KOPT-K1 (cell line): ENCODE measurements around the gene LPIN1.

Source experiments
- H3K27ac ChIP-seq: fragments of 200-600 bp; sonication (generic); 2 replicates; pipeline ENCODE4 v1.5.1; 2016; ENCODE audit warnings: antibody characterized with exemption, mild to moderate bottlenecking, low read depth, low read length; ENCODE audit not compliant: poor library complexity, severe bottlenecking
- H3K36me3 ChIP-seq: fragments of 200-600 bp; sonication (generic); 2 replicates; pipeline ENCODE4 v1.5.1; 2017; ENCODE audit warnings: antibody characterized with exemption, mild to moderate bottlenecking, low read length, moderate library complexity; ENCODE audit not compliant: insufficient read depth
- H3K9me3 ChIP-seq: fragments of 200-600 bp; sonication (generic); 2 replicates; pipeline ENCODE4 v1.5.1; 2017; ENCODE audit warnings: antibody characterized with exemption, low read length, mild to moderate bottlenecking; ENCODE audit not compliant: insufficient read depth, poor library complexity, severe bottlenecking

LPIN1 gene

DNA sequence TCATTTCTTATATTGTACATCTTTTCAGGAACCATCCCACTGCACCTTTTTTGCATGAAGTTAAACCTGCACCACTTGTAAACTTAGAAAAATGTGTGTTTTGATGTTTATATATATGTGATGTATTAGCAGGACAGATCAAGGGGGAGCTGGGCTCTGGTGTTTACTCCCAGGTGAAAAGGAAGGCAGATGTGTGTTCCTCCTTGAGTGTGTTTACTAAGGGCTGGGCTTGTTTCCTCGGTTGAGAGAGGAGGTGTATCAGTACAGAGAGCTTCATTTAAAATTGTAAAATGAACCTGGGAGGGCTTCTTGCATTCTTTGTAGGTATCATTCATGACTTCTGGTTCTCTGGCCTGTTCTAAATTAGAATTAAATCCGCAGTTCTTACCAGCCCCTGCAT, 14.8 kb downstream of the LPIN1 start:
- no peak overlapping the region for H3K27ac ChIP-seq
- H3K9me3 ChIP-seq: peaks cover 14% of the 10 kb centered on the region
- H3K36me3 ChIP-seq: peaks cover 45% of the 10 kb centered on the region

DNA sequence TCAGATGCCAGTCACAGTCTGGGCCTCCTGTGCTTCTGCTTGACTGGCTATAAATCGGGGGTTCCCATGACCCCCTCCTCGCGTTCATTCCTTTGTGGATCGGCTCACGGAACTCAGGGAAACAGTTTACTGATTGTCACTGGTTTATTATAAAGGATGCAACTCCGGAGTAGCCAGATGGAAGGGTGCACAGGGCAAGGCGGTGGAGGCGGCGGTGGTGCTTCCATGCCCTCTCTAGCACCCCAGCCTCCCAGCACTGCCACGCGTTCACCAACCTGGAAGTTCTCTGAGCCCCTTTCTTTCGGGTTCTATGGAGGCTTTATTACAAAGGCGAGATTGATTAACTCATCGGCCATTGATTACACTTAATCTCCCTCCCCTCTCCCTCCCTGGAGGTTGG, 15.6 kb downstream of the LPIN1 start:
- H3K9me3 ChIP-seq: peaks cover 14% of the 10 kb centered on the region
- H3K36me3 ChIP-seq: peaks cover 53% of the 10 kb centered on the region
- H3K27ac ChIP-seq: no peak overlapping the region

DNA sequence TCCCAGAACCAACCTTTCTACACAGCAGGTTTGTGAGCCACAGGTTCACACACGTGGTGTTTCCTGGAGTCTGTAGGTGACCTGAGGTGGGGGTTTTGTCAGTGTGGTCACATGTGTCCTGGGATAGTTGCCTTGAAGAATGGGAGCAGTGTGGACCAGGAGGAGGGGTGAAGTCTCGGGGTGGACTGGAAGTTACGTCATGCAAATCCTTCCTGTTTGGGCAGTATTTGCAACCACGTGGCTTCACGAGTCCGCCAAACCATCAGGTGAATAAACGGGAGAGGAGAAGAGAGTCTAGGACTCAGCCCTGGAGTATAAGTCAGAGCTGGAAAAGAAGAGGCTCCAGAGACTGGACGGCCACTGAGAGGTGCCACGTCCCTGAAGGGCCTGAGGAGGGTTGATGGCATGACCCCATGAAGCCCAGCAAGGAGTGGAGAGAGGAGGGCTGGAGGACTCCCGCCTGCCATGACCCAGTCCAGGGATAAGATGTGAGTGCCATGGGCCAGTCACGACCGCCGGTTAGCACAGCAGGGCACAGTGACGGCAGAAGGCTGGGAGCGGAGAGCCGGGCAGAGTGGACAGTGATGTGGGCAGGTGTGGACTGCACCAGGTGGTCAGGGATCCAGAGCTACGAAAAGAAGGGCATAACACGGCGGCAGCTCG, 16.5 kb downstream of the LPIN1 start:
- Histone ChIP-seq H3K27ac (no peak overlapping the region), H3K36me3 (peaks cover 62% of the 10 kb centered on the region), H3K9me3 (peaks cover 13% of the 10 kb centered on the region)

DNA sequence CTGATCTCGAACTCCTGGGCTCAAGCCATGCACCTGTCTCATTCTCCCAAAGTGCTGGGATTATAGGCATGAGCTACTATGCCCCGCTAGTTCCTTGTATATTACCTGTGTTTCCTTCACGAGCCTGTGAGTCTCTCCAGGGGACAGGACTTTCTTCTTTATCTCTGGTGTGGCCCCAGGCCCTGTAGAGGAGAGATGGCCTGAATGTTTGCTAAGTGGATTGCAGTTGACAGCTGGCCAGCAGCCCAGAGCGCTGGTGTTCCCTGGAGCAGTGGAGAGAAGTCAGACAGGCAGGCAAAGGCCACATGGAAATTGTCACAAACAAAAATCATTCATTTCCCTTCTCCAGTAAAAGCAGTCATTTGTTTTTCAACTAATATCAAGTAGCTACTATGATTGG, 17.9 kb downstream of the LPIN1 start:
- Histone ChIP-seq H3K36me3 (peaks cover 67% of the 10 kb centered on the region), H3K27ac (no peak overlapping the region)

DNA sequence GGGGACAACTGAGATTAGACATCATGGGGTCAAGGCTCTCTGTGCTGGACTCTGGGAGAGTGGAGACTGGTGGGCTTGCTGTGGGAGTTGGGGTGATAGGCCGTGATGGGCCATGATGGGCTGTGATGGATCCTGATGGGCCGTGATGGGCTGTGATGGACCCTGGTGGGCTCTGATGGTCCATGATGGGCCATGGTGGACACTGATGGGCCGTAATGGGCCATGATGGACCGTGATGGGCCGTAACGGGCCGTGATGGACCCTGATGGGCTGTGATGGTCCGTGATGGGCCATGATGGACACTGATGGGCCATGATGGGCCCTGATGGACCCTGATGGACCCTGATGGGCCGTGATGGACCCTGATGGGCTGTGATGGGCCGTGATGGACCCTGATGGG, 18.5 kb downstream of the LPIN1 start:
- Histone ChIP-seq H3K36me3 (peaks cover 73% of the 10 kb centered on the region), H3K27ac (no peak overlapping the region)

More for the DNA sequence above, 17.9 kb downstream of the LPIN1 start:
- no peaks in the 10 kb centered on the region for H3K9me3 ChIP-seq

DNA sequence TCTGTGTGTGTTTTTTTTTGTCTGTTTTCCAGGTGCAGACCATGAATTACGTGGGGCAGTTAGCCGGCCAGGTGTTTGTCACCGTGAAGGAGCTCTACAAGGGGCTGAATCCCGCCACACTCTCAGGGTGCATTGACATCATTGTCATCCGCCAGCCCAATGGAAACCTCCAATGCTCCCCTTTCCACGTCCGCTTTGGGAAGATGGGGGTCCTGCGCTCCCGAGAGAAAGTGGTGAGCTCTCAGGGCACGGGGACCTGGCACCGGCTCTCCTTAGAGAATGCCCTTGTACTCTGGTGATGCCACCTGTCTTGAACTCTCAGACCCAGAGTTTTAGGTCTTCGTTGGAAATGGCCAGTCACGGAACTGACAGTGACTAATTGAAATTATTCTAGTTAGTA, 19.1 kb downstream of the LPIN1 start:
- no peak overlapping the region for H3K27ac ChIP-seq
- peaks cover 79% of the 10 kb centered on the region for H3K36me3 ChIP-seq
- H3K9me3 ChIP-seq: no peaks in the 10 kb centered on the region

More for the DNA sequence above, 18.5 kb downstream of the LPIN1 start:
- H3K9me3 ChIP-seq: no peaks in the 10 kb centered on the region

DNA sequence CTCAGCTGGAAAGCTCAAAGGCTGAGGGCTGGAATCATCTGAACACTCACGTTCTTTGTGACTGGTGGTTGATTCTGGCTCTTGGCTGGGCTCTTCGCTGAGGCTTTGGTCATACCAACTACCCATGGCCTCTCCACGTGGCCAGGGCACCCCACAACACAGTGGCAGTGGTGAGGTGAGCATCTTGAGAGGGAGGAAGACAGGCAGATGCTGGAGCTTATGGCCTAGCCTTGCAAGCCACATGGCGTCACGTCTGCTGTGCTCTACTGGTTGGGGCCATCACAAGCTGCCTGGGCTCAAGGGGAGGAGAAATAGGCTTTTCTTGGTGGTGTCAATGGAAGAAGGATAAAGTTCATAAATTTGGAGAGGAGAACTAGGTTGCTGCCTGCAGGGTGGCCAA, 19.6 kb downstream of the LPIN1 start:
- H3K27ac ChIP-seq: no peak overlapping the region
- H3K36me3 ChIP-seq: peaks cover 84% of the 10 kb centered on the region

DNA sequence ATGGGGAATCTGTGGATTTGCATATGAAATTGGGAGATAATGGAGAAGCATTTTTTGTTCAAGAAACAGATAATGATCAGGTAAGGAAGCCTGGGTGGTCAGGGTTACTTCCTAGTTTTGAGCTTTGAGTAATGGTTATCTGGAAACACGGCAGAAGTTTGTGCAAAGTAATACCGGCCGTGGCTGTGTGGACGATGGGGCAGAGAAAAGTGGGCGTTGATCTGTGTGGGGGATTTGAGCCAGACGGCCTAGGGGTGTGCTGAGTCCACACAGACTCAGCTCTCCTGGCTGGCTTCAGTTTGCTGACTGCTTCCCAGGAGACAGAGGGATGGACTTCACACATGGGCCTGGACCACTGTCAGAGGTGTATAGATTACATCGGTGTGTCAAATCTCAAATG, 21.3 kb downstream of the LPIN1 start:
- Histone ChIP-seq H3K36me3 (peaks cover 98% of the 10 kb centered on the region), H3K27ac (no peak overlapping the region), H3K9me3 (no peaks in the 10 kb centered on the region)

More for the DNA sequence above, 19.6 kb downstream of the LPIN1 start:
- H3K9me3 ChIP-seq: no peaks in the 10 kb centered on the region

DNA sequence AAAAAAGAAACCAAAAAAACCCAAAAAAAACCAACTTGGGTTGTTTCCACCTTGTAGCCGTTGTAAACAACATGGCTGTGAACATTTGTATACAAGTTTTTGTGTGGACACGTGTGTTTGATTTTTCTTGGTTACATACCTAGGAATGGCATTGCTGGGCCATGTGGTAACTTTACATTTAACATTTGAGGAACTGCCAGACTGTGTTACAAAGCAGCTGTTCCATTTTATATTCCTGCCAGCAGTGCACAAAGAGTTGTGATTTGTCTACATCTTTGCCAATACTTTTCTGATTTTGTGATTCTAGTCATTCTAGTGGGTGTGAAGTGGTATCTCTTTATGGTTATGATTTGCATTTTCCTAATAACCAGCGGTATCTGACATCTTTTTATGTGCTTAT, 22.5 kb downstream of the LPIN1 start:
- H3K36me3 ChIP-seq: peaks cover 100% of the 10 kb centered on the region
- H3K9me3 ChIP-seq: no peaks in the 10 kb centered on the region
- H3K27ac ChIP-seq: no peak overlapping the region

DNA sequence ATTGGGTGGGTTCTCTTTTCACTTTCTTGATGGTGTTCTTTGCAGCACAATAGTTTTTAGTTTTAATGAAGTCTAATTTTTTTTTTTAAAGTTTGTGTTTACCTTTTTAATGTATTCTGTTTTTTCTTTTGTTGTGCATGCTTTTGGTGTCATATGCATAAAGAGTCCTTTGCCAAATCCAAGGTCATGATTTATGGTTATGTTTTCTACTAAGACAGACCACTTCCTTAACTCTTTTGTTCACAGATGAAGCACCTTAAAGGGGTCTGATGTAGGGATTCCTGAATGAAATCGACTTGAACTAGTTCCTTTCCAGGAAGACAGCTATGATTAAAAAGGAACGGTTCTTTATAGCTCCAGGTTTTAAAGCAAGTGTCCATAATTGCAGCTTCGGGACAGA, 23.1 kb downstream of the LPIN1 start:
- Histone ChIP-seq H3K9me3 (no peaks in the 10 kb centered on the region), H3K36me3 (peaks cover 100% of the 10 kb centered on the region), H3K27ac (no peak overlapping the region)

DNA sequence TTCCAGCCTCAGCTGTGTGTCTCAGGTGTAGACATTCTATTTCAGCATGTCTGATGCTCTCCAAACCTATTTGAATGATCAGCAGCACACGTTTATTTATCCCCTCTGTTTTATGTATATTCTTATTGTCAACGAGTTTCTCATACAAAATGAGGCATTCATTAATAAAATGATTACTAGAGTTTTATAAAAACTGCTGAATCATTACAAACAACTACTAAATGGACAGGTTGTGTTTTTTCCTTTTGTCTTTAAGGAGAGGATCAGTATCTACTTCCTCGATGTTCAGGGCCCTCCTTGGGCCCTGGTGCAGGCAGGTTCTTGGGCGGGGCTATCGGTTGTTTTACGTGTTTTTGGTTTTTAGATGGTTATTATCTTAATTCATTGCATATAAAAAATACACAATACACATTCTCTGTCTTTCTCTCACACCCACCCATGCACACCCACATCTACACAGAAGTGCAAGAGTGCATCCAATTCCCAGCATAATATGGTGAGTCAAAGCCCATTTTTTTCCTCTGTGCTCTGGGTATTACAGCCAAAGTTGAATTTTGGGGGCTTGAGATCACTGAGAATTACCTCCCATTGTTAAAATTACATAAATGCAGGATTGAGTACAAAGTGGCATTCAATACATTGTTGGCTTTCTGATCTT, 24.2 kb downstream of the LPIN1 start:
- Histone ChIP-seq H3K27ac (no peak overlapping the region), H3K36me3 (peaks cover 97% of the 10 kb centered on the region), H3K9me3 (no peaks in the 10 kb centered on the region)

DNA sequence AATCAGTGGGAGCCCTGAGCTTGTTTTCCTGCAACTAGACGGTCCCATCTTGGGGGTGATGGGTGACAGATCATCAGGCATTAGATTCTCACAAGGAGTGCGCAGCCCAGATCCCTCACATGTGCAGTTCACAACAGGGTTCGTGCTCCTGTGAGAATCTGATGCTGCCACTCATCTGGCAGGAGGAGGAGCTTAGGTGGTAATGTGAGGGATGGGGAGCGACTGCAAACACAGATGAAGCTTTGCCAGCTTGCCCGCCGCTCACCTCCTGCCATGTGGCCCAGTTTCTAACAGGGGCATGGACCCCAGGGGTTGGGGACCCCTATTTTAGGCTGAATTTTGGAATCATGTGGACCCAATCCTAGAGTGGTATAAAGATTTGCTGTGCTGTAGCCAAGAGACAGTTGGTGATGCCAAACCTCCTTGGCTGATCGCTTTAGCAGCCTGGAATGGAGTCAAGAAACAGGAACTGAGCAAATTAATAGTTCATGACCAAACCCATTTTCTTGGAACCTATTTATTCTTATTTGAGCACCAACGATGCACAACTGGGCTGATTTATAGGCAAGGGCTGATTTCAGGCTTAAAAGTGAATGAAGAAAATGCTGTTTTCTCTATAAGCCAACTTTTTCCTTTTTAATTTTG, 25.7 kb downstream of the LPIN1 start:
- H3K36me3 ChIP-seq: peaks cover 92% of the 10 kb centered on the region
- no peak overlapping the region for H3K27ac ChIP-seq
- H3K9me3 ChIP-seq: no peaks in the 10 kb centered on the region

DNA sequence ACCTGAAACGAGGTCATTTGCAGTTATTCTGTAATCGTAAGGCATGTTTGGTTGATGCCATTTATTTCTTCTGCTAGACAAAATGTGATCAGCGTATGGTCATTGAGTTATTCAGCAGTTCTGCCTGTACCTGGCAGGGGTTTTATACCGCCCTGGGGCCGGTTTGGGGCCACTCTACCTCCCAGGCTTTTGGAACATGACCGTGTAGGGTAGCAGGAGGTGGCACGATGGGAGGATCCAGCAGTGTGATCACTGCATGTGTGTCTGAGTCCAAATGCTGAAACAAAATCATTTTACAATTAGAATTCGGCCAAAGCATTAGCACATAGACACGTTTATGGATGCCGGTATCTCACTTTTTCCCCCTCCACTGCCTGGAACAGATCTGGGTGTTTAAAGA, 26.7 kb downstream of the LPIN1 start:
- Histone ChIP-seq H3K27ac (no peak overlapping the region), H3K9me3 (no peaks in the 10 kb centered on the region), H3K36me3 (peaks cover 92% of the 10 kb centered on the region)

DNA sequence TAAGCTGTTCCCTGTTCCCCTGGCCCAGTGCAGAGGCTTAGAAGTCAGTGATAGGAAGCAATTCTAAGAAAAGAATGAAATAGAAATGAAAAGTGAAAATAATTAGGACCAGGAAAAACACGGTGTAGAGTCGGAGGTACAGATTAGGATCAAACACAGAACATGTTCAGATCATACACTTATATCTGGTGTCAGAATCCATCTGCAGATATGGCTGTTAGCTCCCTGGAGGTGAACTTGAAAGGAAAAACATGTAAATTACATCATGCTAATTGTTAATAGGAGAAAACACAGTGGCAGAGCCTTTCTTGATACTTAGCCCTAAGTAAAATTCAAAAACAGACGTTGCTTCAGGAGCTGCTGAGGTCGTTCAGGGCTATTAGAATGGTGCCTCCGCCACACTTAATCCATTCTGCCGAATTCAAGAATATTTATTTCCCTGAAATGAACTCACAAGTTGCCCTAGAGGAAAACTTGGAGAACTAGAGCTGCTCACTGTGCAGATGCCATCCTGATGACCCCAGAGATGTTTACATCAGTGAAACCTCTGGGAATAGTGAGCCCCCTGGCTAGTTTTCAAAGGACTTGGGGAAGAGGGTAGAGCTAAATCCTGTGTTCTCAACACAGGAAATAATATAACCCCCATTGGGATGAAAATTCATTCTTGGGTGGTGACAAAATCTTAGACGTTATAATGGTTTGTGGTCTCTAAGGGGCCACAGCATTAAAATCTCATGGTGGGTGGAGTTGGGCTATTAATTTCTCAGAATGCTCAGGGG, 27.5 kb downstream of the LPIN1 start:
- no peaks in the 10 kb centered on the region for H3K9me3 ChIP-seq
- peaks cover 85% of the 10 kb centered on the region for H3K36me3 ChIP-seq
- H3K27ac ChIP-seq: peak overlapping the region; percentile 89

DNA sequence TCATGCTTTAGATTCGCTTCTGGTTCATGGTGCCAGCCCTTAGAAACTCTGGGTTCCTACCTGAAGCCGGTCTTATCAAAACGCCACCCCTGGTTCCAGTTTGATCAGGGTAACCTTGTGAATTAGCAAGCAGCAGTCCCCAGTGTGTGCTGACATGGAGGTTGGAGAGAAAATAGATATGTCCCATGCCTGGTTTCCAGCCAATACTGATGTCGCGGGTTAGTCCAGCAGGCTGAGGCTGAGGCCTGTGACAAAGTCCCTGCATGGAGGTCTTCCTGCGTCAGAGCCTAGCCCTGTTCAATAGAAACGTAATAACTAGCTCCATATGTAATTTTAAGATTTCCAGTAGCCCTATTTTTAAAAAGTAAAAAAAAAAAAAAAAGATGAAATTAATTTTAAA, 28.2 kb downstream of the LPIN1 start:
- H3K27ac ChIP-seq: peak overlapping the region; percentile 89
- no peaks in the 10 kb centered on the region for H3K9me3 ChIP-seq
- peaks cover 83% of the 10 kb centered on the region for H3K36me3 ChIP-seq
